Mucosa of rectum (tissue), 2 donors: ENCODE data around the gene H6PD.

Source experiments
- H3K27ac ChIP-seq, 2 donors: one replicate each; pipeline ENCODE4 v1.7.0; 2013; ENCODE audit warnings: inconsistent platforms in 2 of 2, low read depth in 2 of 2, low read length in 2 of 2
- H3K27me3 ChIP-seq, 2 donors: one replicate each; pipeline ENCODE4 v1.7.0; 2013; ENCODE audit warnings: low read length in 2 of 2; ENCODE audit not compliant: control insufficient read depth in 2 of 2, insufficient read depth in 2 of 2
- H3K36me3 ChIP-seq, 2 donors: one replicate each; pipeline ENCODE4 v1.7.0; 2013; ENCODE audit warnings: low read length in 2 of 2; ENCODE audit not compliant: control insufficient read depth in 2 of 2, insufficient read depth in 2 of 2
- H3K4me1 ChIP-seq, 2 donors: one replicate each; pipeline ENCODE4 v1.7.0; 2013; ENCODE audit warnings: low read length in 2 of 2, mild to moderate bottlenecking in 1 of 2; ENCODE audit not compliant: control insufficient read depth in 2 of 2, insufficient read depth in 2 of 2
- H3K4me3 ChIP-seq, 2 donors: one replicate each; pipeline ENCODE4 v1.7.0; 2013; ENCODE audit warnings: low read length in 2 of 2
- H3K9ac ChIP-seq, 2 donors: one replicate each; pipeline ENCODE4 v1.7.0; 2013; ENCODE audit warnings: low read length in 2 of 2, low read depth in 1 of 2, mild to moderate bottlenecking in 1 of 2
- H3K9me3 ChIP-seq, 2 donors: one replicate each; pipeline ENCODE4 v1.7.0; 2013; ENCODE audit warnings: low read length in 2 of 2; ENCODE audit not compliant: control insufficient read depth in 2 of 2
- donor health status: healthy.
- donor health status: Normal muscosa, but diverticular disease.

The H6PD gene

GRCh38 chr1:9239622-9240401, 5.2 kb downstream of the H6PD start:
- Histone ChIP-seq H3K36me3 (peaks cover 0 to 3% of the 10 kb centered on the region in 2 donors), H3K4me3 (no peak overlapping the region), H3K27me3 (no peaks in the 10 kb centered on the region), H3K9me3 (no peaks in the 10 kb centered on the region), H3K9ac (no peak overlapping the region), H3K4me1 (peaks cover 26 to 55% of the 10 kb centered on the region in 2 donors), H3K27ac (peak overlapping the region; percentile 15 to 52)

- Histone ChIP-seq H3K36me3 (peaks cover 0 to 11% of the 10 kb centered on the region in 2 donors), H3K9ac (no peak overlapping the region), H3K27ac (no peak overlapping the region), H3K4me1 (peaks cover 24 to 53% of the 10 kb centered on the region in 2 donors), H3K9me3 (no peaks in the 10 kb centered on the region), H3K27me3 (no peaks in the 10 kb centered on the region), H3K4me3 (no peak overlapping the region)
Measured at GRCh38 chr1:9240914-9241820, 6.6 kb downstream of the H6PD start.

DNA sequence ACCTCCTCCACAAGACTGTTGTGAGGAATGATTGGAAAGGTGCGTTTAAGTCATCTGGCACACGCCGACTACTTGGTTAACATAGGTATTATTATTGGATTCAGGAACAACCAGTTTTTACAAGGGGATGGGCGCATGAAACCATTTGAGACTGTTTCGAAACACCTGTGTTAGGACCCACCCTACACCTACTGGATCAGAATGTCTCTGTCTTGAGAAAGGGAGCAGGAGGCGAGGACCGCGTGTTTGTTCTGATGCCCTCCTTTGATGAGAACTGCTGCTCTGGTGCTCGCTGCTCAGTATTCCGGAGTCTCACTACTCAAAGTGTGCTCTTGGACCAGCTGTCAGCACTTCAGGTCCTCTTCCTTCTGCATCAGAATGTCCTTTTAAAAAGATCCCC, 7.3 kb downstream of the H6PD start:
- no peak overlapping the region for H3K27ac ChIP-seq
- no peak overlapping the region for H3K4me3 ChIP-seq
- H3K9ac ChIP-seq, result no peak overlapping the region
- H3K4me1 ChIP-seq, result peaks cover 24 to 53% of the 10 kb centered on the region in 2 donors
- H3K27me3 ChIP-seq, result no peaks in the 10 kb centered on the region
- no peaks in the 10 kb centered on the region for H3K9me3 ChIP-seq
- peaks cover 3 to 17% of the 10 kb centered on the region in 2 donors for H3K36me3 ChIP-seq

- H3K9me3 ChIP-seq, result no peaks in the 10 kb centered on the region
- peaks cover 24 to 53% of the 10 kb centered on the region in 2 donors for H3K4me1 ChIP-seq
- H3K27me3 ChIP-seq, result no peaks in the 10 kb centered on the region
- no peak overlapping the region for H3K9ac ChIP-seq
- H3K36me3 ChIP-seq, result peaks cover 8 to 22% of the 10 kb centered on the region in 2 donors
- peak overlapping the region; percentile 17 to 46 for H3K27ac ChIP-seq
- H3K4me3 ChIP-seq, result no peak overlapping the region
Measured at GRCh38 chr1:9242338-9242969, 7.9 kb downstream of the H6PD start.

DNA sequence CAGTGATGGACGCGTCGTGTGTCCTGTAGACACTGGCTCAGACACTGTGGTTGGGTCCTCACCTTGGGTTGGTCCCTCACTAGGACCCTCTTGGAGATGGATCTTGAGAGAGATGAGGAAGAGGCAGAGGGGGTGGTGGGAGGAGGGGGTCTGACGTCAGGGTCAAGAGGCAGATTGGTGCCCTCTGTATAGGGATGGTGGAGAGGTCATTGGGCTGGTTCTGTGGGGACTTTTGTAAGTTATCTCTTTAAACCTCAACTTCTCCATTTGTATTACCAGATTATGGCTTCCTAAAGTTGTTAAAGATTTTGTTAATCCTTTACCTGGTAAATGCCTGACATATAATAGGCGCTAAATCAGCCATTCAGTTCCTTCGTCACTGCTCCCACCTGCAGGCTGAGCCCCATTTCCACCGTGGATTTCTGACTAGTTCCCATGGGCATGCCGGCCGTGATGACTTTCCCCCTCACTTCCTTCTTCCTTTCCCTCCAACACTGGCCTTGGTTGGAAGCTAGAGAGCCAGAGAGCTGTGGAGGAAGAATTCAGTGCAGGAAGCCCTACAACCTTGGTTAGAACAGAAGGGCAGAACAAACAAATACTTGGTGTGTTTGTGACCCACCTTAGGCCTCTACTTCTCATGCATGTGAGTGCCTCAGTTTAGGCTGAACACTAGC, 8.6 kb downstream of the H6PD start:
- Histone ChIP-seq H3K4me1 (peaks cover 21 to 49% of the 10 kb centered on the region in 2 donors), H3K36me3 (peaks cover 13 to 27% of the 10 kb centered on the region in 2 donors), H3K27me3 (no peaks in the 10 kb centered on the region), H3K27ac (peak overlapping the region; percentile 17 to 46), H3K4me3 (no peak overlapping the region), H3K9ac (no peak overlapping the region), H3K9me3 (no peaks in the 10 kb centered on the region)

GRCh38 chr1:9244501-9245229, 10.1 kb downstream of the H6PD start:
- H3K27me3 ChIP-seq, result no peaks in the 10 kb centered on the region
- peaks cover 13 to 32% of the 10 kb centered on the region in 2 donors for H3K36me3 ChIP-seq
- peaks cover 17 to 50% of the 10 kb centered on the region in 2 donors for H3K4me1 ChIP-seq
- no peak overlapping the region for H3K4me3 ChIP-seq
- no peaks in the 10 kb centered on the region for H3K9me3 ChIP-seq
- H3K27ac ChIP-seq, result peak overlapping the region; percentile 69 to 86
- H3K9ac ChIP-seq, result peak overlapping the region; percentile 14 to 48

GRCh38 chr1:9245230-9245619, 10.7 kb downstream of the H6PD start:
- H3K9me3 ChIP-seq, result no peaks in the 10 kb centered on the region
- peak overlapping the region; percentile 69 to 86 for H3K27ac ChIP-seq
- H3K4me3 ChIP-seq, result no peak overlapping the region
- no peaks in the 10 kb centered on the region for H3K27me3 ChIP-seq
- H3K4me1 ChIP-seq, result peaks cover 14 to 50% of the 10 kb centered on the region in 2 donors
- peaks cover 13 to 29% of the 10 kb centered on the region in 2 donors for H3K36me3 ChIP-seq
- H3K9ac ChIP-seq, result peak overlapping the region in 1 of 2 donors; percentile 14

GRCh38 chr1:9245661-9246060, 11.1 kb downstream of the H6PD start:
- no peak overlapping the region for H3K4me3 ChIP-seq
- peaks cover 13 to 29% of the 10 kb centered on the region in 2 donors for H3K36me3 ChIP-seq
- no peaks in the 10 kb centered on the region for H3K9me3 ChIP-seq
- H3K9ac ChIP-seq, result no peak overlapping the region
- no peaks in the 10 kb centered on the region for H3K27me3 ChIP-seq
- peaks cover 12 to 46% of the 10 kb centered on the region in 2 donors for H3K4me1 ChIP-seq
- no peak overlapping the region for H3K27ac ChIP-seq

GRCh38 chr1:9246215-9246614, 11.6 kb downstream of the H6PD start:
- H3K27ac ChIP-seq, result no peak overlapping the region

More at GRCh38 chr1:9246215-9246614, 11.6 kb downstream of the H6PD start:
- no peaks in the 10 kb centered on the region for H3K27me3 ChIP-seq
- H3K4me1 ChIP-seq, result peaks cover 12 to 46% of the 10 kb centered on the region in 2 donors
- no peak overlapping the region for H3K9ac ChIP-seq
- H3K4me3 ChIP-seq, result no peak overlapping the region
- H3K9me3 ChIP-seq, result no peaks in the 10 kb centered on the region
- peaks cover 13 to 31% of the 10 kb centered on the region in 2 donors for H3K36me3 ChIP-seq
